ENCODE data around the gene DLG4.
"Not testable (repeated sequence)": the region's sequence is repeated elsewhere in the genome, so short reads cannot be mapped to it uniquely, and the experiment has no call there.

The DLG4 gene

GRCh38 chr17:7179317-7180254, 40.0 kb downstream of the DLG4 start, which contains the start of gene ASGR1:
Gene ASGR1, minus strand, starts transcription at chr17:7179370. Its CDS starts 807 bp downstream, at chr17:7178563.
- DNase-seq, result no peak

DNA sequence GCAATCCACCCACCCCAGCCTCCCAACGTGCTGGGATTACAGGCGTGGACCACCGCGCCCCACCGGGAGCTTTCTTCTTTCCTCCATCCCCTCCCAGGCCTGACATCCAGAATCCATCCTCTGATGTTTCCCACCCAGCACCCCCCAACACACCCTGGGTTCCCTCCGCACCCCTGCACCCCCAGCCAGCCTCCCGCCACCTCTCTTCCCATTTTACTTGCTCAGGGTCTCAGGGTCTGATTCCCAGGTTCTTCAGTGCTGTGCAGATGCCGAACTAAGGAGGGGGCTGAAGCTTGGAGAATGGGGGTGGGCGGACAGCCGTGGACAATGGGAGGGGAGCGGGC, 40.7 kb downstream of the DLG4 start:
- no peak for DNase-seq

DNA sequence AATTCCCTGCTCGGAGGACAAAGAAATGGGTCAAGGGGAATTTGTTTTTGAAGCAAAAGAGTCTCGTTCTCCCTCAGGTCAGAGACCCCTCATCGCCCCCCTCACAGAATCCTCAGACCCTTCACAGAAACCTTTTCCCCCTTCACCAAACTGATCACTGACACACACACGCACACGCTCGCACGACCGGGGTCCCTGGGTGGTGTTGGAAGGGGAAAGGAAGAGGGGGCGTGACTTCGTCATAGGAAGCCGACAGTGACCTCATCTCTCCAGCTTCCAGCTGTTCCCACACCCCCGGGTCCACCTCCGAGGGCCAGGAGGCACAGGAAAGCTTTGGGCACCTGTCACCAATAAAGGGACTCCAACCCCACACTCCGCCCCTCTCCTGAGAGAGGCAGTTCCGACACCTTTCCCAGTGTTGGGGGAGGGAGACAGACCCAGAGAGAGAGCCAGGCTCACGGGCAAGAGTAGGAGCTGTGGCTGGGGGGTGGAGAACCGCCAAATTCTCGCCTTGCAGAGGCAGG, 41.6 kb downstream of the DLG4 start:
- DNase-seq, result peak; percentile 76

DNA sequence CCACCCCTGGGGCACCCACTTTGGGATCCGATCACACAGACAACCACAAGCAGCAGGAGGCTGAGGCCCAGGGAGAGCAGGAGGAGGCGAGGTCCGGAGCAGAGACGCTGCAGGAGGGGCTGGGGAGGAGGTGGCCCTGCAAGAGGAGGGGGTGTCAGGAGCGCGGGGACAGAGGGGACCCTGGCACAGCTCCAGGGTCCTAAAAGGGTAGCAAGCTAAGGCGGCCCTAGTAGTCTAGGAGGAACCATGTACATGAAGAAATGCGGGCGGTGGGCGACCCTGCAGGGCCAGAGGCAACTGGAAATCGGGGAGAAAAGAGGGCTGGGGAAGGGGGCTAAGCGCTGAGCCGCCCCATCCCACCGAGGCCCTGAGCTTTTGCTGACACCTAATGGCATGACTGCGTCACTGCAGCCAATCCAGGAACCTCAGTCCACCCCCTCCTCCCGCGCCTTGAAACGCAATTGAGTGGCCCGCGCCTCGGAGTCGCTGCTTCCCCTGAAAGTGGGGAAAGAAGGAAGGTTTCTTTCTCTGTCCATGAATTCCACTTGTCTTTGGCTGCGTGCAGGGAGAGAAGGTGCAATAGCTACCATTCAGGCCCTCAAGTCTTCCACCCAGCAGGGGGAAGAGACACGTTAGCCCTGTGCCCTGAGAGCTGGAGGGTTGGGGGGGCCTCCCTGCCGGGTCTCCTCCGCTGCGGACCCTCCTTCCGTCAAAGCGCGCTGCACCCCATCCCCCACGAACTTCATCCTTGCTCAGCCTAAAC, 42.3 kb downstream of the DLG4 start:
- DNase-seq, result peak; percentile 80

DNA sequence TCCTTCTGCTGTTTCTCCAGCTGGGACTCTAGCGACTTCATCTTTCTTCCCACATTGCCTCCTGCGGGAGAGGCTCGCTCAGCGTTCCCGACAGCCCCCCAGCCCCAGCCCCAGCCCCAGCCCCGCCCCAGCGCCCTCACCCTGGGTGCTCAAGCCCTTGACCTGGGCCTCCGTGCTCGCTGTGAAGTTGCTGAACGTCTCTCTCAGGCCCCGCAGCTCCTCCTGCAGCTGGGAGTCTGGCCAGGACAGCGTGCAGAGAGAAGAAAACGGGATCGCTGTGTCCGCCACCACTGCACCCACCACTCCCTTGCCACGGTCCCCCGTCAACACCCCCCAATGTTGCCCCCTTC, 42.8 kb downstream of the DLG4 start:
- peak; percentile 13 for DNase-seq

GRCh38 chr17:7176107-7176840, 43.4 kb downstream of the DLG4 start:
- DNase-seq, result no peak

- no peak for DNase-seq
Measured at GRCh38 chr17:7175330-7175733, 44.3 kb downstream of the DLG4 start.

DNA sequence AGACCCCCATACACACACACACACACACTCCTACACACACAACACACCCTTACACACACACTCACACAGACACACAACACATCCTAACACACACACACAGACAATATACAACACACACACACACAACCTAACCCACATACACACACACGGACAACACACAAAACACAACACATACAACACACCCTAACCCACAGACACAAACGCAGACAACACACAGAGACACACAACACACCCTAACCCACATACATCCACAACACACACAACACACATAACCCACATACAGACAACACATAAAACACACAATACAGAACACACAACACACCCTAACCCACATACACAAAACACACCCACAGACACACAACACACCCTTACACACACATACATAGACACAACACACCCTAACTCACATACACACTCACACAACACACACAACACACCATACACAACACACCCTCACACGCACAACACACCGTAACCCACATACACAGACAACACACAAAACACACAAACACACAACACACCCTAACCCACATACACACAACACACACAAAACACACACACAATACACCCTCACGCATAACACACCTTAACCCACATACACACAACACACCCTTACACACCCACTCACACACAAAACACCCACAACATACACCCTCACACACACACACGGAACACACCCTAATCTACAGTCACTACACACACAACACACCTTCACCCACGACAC, 44.9 kb downstream of the DLG4 start:
- DNase-seq, result no peak

DNA sequence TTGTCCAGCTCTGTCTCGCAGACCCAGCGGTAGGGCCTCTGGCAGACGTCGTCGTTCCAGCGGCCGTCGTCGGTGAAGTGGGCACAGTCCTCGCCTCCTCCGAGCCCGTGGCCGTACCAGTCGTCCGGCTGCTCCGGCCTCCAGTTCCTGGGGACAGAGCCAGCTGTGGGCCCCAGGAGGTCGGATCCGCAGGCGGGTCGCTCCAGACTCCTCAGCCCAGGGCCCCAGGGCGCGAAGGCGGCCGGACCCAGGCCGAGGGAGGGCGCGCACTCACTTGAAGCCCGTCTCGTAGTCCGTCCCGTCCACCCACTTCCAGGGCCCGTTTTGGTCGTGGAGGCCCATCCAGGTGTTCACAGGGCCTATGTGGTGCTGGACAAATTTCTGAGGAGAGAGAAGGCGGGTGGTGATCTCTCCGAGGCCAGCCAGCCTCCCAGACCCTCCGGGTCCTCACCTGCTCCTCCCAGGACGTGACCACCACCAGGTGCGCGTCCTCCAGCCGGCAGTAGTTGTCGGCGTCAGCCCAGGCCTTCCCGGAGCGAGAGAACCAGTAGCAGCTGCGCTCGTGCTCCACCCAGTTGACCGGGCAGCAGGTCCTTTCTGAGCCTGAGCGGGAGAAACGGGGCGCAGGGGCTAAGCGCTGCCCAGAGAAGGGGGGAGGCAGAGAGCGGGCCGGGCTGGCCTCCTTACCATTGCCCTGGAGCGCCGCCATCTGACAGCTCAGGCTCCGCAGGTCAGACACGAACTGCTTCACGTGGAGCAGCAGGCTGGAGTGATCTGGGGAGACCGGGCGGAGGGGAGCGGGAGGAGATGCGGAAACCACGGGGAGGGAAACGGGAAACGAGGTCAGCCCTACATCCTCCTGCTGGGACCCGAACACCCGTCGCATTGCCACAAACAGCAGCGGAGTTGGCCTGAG, 45.7 kb downstream of the DLG4 start:
- no peak for DNase-seq

DNA sequence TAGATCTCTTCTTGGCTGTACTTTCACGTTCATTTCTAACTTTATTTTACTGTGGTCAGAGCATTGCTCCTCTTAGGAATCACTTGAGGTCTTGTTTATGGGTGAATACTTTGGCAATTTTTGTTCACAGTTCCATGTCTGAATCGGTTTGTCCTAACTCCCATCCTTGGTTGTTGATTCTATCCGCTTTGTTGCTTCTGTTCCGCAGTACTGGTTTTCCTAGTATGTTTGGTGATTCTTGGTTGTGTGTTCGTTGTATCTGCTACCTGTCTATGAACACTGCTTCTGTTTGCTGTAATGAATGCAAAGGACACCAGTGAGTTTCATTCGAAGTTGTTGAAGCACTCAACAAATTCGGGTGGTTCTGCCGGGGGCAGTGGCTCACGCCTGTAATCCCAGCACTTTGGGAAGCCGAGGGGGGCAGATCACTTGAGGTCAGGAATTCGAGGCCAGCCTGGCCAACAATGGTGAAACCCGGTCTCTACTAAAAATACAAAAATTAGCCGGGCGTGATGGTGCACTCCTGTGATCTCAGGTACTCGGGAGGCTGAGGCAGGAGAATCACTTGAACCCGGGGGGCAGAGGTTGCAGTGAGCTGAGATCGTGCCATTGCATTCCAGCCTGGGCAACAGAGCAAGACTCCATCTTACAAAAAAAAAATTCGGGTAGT, 47.0 kb downstream of the DLG4 start:
- DNase-seq, result not testable (repeated sequence)

DNA sequence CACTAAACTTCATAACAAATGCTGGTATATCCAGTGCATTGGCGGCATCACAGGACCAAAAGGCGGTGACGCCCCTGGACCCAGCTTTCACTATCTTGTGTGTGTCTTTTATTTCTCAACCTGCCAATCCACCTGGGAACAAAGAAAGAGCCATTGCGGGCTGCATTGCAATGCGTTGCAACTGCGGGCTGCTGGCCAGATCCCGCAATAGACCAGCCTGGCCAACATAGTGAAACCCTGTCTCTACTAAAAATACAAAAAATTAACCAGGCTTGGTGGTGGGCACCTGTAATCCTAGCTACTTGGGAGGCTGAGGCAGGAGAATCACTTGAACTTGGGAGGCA, 50.1 kb downstream of the DLG4 start:
- DNase-seq, result not testable (repeated sequence)

DNA sequence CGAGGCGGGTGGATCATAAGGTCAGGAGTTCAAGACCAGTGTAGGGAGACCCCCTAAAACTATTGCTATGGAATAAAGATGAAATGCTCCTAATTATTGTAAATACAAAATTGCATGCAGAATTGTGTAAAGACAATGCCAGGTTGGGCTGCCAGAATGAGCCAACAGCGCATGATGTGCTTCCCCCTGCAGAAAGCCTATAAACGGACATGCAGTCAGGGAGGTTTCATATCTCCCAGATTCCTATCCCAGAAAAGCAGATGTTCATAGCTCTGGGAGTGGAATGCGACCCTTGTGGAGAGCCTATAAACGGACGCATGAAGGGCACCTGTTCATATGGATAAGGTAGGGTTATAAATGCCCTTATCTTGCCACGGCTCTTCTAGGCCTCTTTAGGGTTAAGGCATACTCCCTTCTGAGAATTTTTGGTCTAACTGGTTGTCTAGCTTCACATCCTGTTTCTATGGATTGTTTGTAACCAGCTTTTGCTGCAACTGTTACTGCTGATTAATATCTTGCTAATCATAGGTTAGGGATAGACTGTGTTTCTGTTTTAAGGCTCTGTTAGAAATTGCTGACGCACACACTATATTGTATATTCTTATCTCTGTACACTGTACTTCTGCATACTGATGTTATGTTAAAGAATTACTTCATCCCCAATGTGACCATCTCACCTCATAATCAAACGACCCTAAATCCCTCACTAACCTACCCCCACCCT, 50.6 kb downstream of the DLG4 start:
- DNase-seq, result not testable (repeated sequence)

- DNase-seq, result no peak
Measured at GRCh38 chr17:7167832-7168231, 51.8 kb downstream of the DLG4 start.

DNA sequence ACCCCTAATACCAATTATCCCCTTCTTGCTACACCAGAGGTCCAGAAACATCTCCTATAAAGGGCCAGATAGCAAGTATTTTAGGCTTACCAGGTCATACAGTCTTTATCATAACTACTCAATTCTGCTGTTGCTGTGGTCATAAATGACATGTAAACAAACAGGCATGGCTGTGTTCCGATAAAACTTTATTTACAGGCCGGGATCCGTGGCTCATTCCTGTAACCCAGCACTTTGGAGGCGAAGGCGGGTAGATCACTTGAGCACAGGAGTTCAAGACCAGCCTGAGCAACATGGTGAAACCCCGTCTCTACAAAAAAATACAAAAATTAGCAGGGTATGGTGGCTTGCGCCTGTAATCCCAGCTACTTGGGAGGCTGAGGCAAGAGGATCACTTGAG, 52.8 kb downstream of the DLG4 start:
- DNase-seq, result no peak

DNA sequence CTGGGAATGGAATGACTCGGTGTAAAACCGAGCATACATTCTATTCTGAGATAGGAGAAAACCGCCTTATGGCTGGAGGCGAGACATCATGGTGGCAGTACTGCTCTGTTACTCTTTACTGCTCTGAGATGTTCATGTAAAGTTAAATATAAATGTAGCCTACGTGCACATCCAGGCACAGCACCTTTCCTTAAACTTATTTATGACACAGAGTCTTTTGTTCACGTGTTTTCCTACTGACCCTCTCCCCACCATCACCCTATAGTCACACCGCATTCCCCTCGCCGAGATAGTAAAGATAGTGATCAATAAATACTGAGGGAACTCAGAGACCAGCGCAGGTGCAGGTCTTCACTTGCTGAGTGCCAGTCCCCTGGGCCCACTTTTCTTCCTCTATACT, 60.1 kb downstream of the DLG4 start:
- not testable (repeated sequence) for DNase-seq

DNA sequence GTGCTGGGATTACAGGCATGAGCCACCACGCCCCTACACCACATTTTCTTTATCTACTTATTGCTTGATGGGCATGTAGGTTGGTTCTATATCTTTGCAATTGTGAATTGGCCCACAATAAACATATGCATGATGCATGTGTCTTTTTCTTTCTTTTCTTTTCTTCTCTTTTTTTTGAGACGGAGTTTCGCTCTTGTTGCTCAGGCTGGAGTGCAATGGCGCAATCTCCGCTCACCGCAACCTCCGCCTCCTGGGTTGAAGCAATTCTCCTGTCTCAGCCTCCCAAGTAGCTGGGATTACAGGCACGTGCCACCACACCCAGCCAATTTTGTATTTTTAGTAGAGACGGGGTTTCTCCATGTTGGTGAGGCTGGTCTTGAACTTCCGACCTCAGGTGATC, 61.2 kb downstream of the DLG4 start:
- not testable (repeated sequence) for DNase-seq

GRCh38 chr17:7156342-7156940, 63.2 kb downstream of the DLG4 start:
- DNase-seq, result no peak

DNA sequence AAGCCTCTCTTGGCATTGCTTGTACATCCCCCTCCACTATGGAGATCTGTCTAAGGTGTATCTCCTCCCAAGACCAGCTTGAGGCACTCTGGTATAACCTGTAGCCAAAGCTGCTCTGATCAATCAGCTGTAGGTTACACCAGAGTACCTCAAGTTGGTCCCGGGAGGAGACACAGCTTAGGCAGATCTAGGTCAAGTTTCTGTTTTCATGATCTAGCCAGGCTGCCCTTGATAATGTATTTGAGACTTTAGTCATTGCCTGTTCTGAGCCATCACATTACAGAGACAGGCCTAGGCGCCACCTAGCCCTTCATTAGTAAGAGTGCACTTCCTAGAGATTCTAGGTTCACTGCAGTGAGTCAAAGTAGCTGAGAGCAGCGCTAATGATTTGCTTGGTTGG, 71.9 kb downstream of the DLG4 start:
- DNase-seq, result no peak

DNA sequence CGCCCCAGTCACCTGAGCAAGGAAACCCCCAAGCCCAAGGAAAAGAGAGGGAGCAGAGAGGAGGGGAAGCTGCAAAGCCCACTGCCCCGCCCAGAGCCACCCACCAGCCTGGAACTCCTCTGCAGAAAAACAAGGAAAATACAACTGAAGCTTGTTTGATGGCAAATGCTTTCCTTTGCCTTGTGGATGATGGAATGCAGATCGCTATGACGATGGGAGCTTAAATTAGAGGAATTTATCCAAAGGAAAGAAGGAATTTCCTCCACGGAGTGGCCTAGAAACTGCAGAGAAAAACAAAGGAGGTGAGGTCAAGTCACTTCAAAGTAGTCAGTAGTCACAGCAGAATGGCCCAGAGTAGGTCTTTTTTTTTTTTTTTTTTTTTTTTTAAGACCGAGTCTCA, 73.5 kb downstream of the DLG4 start:
- no peak for DNase-seq

- no peak for DNase-seq
Measured at GRCh38 chr17:7144213-7144612, 75.4 kb downstream of the DLG4 start.
